Neutrophil (primary cell): ENCODE data around the gene PKP4.

ENCODE experiments used
- H3K27ac ChIP-seq: fragments of 200-600 bp; sonication (generic); 2 replicates; pipeline ENCODE4 v1.5.1; 2016; ENCODE audit warnings: mild to moderate bottlenecking, moderate library complexity
- H3K27me3 ChIP-seq: fragments of 200-600 bp; sonication (generic); 2 replicates; pipeline ENCODE4 v1.6.0; 2016; ENCODE audit warnings: mild to moderate bottlenecking
- H3K36me3 ChIP-seq: fragments of 200-600 bp; sonication (generic); 2 replicates; pipeline ENCODE4 v1.5.1; 2017
- H3K4me1 ChIP-seq, 2 experiments: fragments of 200-600 bp in 1 of 2; sonication (generic) in 1 of 2; 1 replicate in 1 of 2; 2 replicates in 1 of 2; pipeline versions ENCODE4 v1.5.1 to v1.6.1; 2013 to 2016; ENCODE audit warnings: low read depth in 1 of 2, low read length in 1 of 2, mild to moderate bottlenecking in 1 of 2, moderate library complexity in 1 of 2; ENCODE audit not compliant: control insufficient read depth in 1 of 2, insufficient read depth in 1 of 2
- H3K4me3 ChIP-seq, 2 experiments: fragments of 200-600 bp in 1 of 2; sonication (generic) in 1 of 2; 1 replicate in 1 of 2; 2 replicates in 1 of 2; pipeline ENCODE4 v1.5.1; 2013 to 2016; ENCODE audit warnings: low read depth in 1 of 2, low read length in 1 of 2, mild to moderate bottlenecking in 1 of 2, moderate library complexity in 1 of 2
- H3K9me3 ChIP-seq: fragments of 200-600 bp; sonication (generic); 2 replicates; pipeline ENCODE4 v1.5.1; 2016
- CTCF ChIP-seq: fragments of 200-600 bp; sonication (generic); IDR thresholded peaks from 2 replicates; pipeline ENCODE4 v1.5.1; 2016; ENCODE audit warnings: antibody characterized with exemption

The PKP4 gene

GRCh38 chr2:158561054-158561453, 104.3 kb downstream of the PKP4 start:
- H3K36me3 ChIP-seq = no peaks in the 10 kb centered on the region
- H3K4me3 ChIP-seq = no peak overlapping the region
- TF ChIP-seq CTCF = no peak
- no peaks in the 10 kb centered on the region for H3K9me3 ChIP-seq
- no peak overlapping the region for H3K27ac ChIP-seq
- H3K4me1 ChIP-seq = no peaks in the 10 kb centered on the region
- no peaks in the 10 kb centered on the region for H3K27me3 ChIP-seq

- Histone ChIP-seq H3K9me3 (no peaks in the 10 kb centered on the region), H3K4me3 (no peak overlapping the region), H3K4me1 (no peaks in the 10 kb centered on the region), H3K27me3 (no peaks in the 10 kb centered on the region), H3K36me3 (no peaks in the 10 kb centered on the region), H3K27ac (no peak overlapping the region)
- TF ChIP-seq CTCF = no peak
Observed at GRCh38 chr2:158567208-158567607, 110.5 kb downstream of the PKP4 start.

GRCh38 chr2:158569284-158569683, 112.5 kb downstream of the PKP4 start:
- H3K36me3 ChIP-seq = no peaks in the 10 kb centered on the region
- H3K27me3 ChIP-seq = no peaks in the 10 kb centered on the region
- H3K9me3 ChIP-seq = no peaks in the 10 kb centered on the region
- no peak overlapping the region for H3K27ac ChIP-seq
- no peak for TF ChIP-seq CTCF
- H3K4me1 ChIP-seq = no peaks in the 10 kb centered on the region
- H3K4me3 ChIP-seq = no peak overlapping the region

GRCh38 chr2:158570869-158571268, 114.1 kb downstream of the PKP4 start:
- H3K4me1 ChIP-seq = no peaks in the 10 kb centered on the region
- TF ChIP-seq CTCF = no peak
- H3K27ac ChIP-seq = no peak overlapping the region
- no peaks in the 10 kb centered on the region for H3K36me3 ChIP-seq
- no peaks in the 10 kb centered on the region for H3K9me3 ChIP-seq
- no peaks in the 10 kb centered on the region for H3K27me3 ChIP-seq
- H3K4me3 ChIP-seq = no peak overlapping the region

GRCh38 chr2:158573739-158574138, 117.0 kb downstream of the PKP4 start:
- no peaks in the 10 kb centered on the region for H3K4me1 ChIP-seq
- no peak overlapping the region for H3K4me3 ChIP-seq
- no peak for TF ChIP-seq CTCF
- H3K36me3 ChIP-seq = no peaks in the 10 kb centered on the region
- no peaks in the 10 kb centered on the region for H3K9me3 ChIP-seq
- H3K27ac ChIP-seq = no peak overlapping the region
- no peaks in the 10 kb centered on the region for H3K27me3 ChIP-seq

- Histone ChIP-seq H3K4me1 (no peaks in the 10 kb centered on the region), H3K27me3 (no peaks in the 10 kb centered on the region), H3K36me3 (no peaks in the 10 kb centered on the region), H3K4me3 (no peak overlapping the region), H3K9me3 (no peaks in the 10 kb centered on the region), H3K27ac (no peak overlapping the region)
- no peak for TF ChIP-seq CTCF
Observed at GRCh38 chr2:158575051-158575635, 118.4 kb downstream of the PKP4 start.
